ENCODE data around the gene RPL32. TPM values are rescaled to one million over a fixed set of nuclear protein-coding genes. Genes with fewer than 3 reads are reported as not detected.

Gene RPL32
- total and polyA plus RNA-seq, 2 of the 4 experiments (the other 2 are of a cell fraction), result 566 to 1,856 TPM

DNA sequence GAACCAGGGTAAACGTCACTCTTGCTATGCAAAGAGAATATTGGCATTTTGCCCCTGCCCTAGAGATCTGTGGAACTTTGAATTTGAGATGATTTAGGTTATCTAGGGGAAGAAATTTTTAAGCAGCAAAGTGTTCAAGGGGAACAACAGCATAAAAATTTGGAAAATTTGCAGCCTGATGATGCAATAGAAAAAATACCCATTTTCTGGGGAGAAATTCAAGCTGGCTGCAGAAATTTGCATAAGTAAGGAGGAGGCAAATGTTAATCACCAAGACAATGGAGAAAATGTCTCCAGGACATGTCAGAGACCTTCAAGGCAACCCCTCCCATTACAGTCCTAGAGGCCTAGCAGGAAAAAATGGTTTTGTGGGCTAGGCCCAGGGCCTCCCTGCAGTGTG lies 4.4 kb upstream of the RPL32 start:
- peak; percentile 48; the same call in 1 of the 2 replicates for TF ChIP-seq CEBPB (IDR thresholded peaks at IDR 0.05; ENCODE audit: low read depth, low read length)
- TF ChIP-seq USF2 (IDR thresholded peaks at IDR 0.05; ENCODE audit: low read depth, low read length), result no peak
- H3K4me1 ChIP-seq (ENCODE audit: control insufficient read depth, insufficient read depth, low read length), result peaks cover 2% of the 10 kb centered on the region; the same call in 1 of the 2 replicates
- H4K91ac ChIP-seq (ENCODE audit: insufficient read depth, low read depth, low read length), result no peak overlapping the region
- H3K56ac ChIP-seq (ENCODE audit: extremely low read depth, insufficient read depth, low read length), result no peak overlapping the region
- 0 out of 2 replicates have a peak, but pooled peaks cover 3% of the 10 kb centered on the region for H3K9me1 ChIP-seq (ENCODE audit: insufficient read depth, low read length)
- H3K9ac ChIP-seq (ENCODE audit: low read depth, low read length), result no peak overlapping the region
- H3K4ac ChIP-seq (ENCODE audit: low read depth, low read length), result no peak overlapping the region
- no peak overlapping the region for H2BK120ac ChIP-seq (ENCODE audit: low read depth, low read length)
- no peak overlapping the region for H3K27ac ChIP-seq (ENCODE audit: insufficient read depth, low read length)
- H3K36me3 ChIP-seq (ENCODE audit: control insufficient read depth, insufficient read depth, low read length), result no peaks in the 10 kb centered on the region
- DNase-seq, result no peak
- H2BK15ac ChIP-seq (ENCODE audit: low read depth, low read length), result no peak overlapping the region
- H3K18ac ChIP-seq (ENCODE audit: low read depth, low read length), result no peak overlapping the region
- ChIA-PET CTCF (no interaction called here), POLR2A (ENCODE audit: unreplicated experiment) (no interaction called here)
- 20% methylated on average over 1 of the region's 1 CpG; no CpG with 5 or more reads in 1 of the 2 experiments for WGBS, 2 experiments (ENCODE audit: extremely low coverage in 2 of 2, insufficient read length in 1 of 2)
- peaks cover 5% of the 10 kb centered on the region for H4K20me1 ChIP-seq (ENCODE audit: insufficient read depth, low read length)
- intact Hi-C loops (cut with micrococcal nuclease), result no loop called here
- no peak overlapping the region for H2BK5ac ChIP-seq (ENCODE audit: low read depth, low read length, poor library complexity, severe bottlenecking)
- ATAC-seq (ENCODE audit: low read depth), result no peak
- no peak overlapping the region for H2AK5ac ChIP-seq (ENCODE audit: low read depth, low read length)
- H3K4me2 ChIP-seq (ENCODE audit: low read depth, low read length), result no peak overlapping the region
- H2AFZ ChIP-seq (replicated peaks; ENCODE audit: low read length, poor library complexity), result no peak overlapping the region
- H2BK20ac ChIP-seq (ENCODE audit: low read depth, low read length), result no peak overlapping the region
- H4K8ac ChIP-seq (ENCODE audit: low read depth in 2 of 2, low read length in 2 of 2), result no peak overlapping the region
- H3K23ac ChIP-seq (ENCODE audit: low read depth, low read length), result no peak overlapping the region
- no peaks in the 10 kb centered on the region for H3K9me3 ChIP-seq (ENCODE audit: control insufficient read depth, insufficient read depth, low read length)
- peaks cover 0 to 2% of the 10 kb centered on the region in 2 experiments; a peak in 2 of 4 replicates for H3K79me1 ChIP-seq (ENCODE audit: low read depth in 1 of 2, low read length in 2 of 2)
- H3K4me3 ChIP-seq (ENCODE audit: insufficient read depth, low read depth, low read length), result no peak overlapping the region
- no peak overlapping the region for H4K5ac ChIP-seq (ENCODE audit: low read depth, low read length)
- dilution Hi-C loops (cut with HindIII; ENCODE audit: low sequenced_read_pairs, unreplicated experiment), result no loop called here
- H2AK9ac ChIP-seq (replicated peaks; ENCODE audit: low read depth, low read length, poor library complexity), result no peak overlapping the region
- BruUV-seq (replicated peaks), result no TSS peak
- in situ Hi-C loops (cut with MboI; ENCODE audit: low sequenced_read_pairs), result no loop called here
- H3K27me3 ChIP-seq (ENCODE audit: control insufficient read depth, insufficient read depth, low read length), result no peaks in the 10 kb centered on the region; the same call in 1 of the 2 replicates
- H3K14ac ChIP-seq (replicated peaks; ENCODE audit: low read depth, low read length), result no peak overlapping the region
